Measurements from ENCODE around the gene LTB4R2. TPM values are rescaled to one million over a fixed set of nuclear protein-coding genes. Genes with fewer than 3 reads are reported as not detected.
"Not testable (repeated sequence)": the region's sequence is repeated elsewhere in the genome, so short reads cannot be mapped to it uniquely, and the experiment has no call there.

Gene LTB4R2
- total RNA-seq, 4 donors from 2014 or later, result 2.4 to 5.0 (median 3.4) TPM

GRCh38 chr14:24347134-24347533, 37.2 kb downstream of the LTB4R2 start:
- Histone ChIP-seq H3K27ac (no peak overlapping the region), H3K4me1 (peaks cover 0 to 9% (median 0%) of the 10 kb centered on the region in 3 donors), H3K9me3 (no peaks in the 10 kb centered on the region), H3K36me3 (no peaks in the 10 kb centered on the region), H3K4me3 (no peak overlapping the region), H3K27me3 (peaks cover 30% of the 10 kb centered on the region)
- TF ChIP-seq EP300 (IDR thresholded peaks at IDR 0.05) (no peak), CTCF (IDR thresholded peaks at IDR 0.05) (no peak)
- no peak for ATAC-seq
- WGBS, 2 donors (ENCODE audit: low coverage in 1 of 2), result 63% methylated on average over 1 of the region's 1 CpG; no CpG with 5 or more reads in 1 of the 2 donors

DNA sequence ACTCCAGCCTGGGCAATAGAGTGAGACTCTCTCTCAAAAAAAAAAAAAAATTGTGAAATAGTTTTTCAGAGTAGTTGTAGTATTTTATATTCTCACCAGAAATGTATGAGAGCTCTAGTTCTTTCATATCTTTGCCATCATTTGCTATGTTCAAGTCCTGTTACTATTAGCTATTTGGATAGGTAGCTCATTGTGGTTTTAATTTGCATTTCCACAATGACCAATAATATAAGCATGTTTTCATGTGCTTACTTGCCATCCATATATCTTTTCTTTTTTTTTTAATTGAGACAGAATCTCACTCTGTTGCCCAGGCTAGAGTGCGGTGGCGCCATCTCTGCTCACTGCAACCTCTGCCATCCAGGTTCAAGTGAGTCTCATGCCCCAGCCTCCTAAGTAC, 38.2 kb downstream of the LTB4R2 start:
- ATAC-seq, result no peak
- no peak overlapping the region for H3K27ac ChIP-seq
- H3K9me3 ChIP-seq, result no peaks in the 10 kb centered on the region
- no peaks in the 10 kb centered on the region for H3K36me3 ChIP-seq
- no peak overlapping the region for H3K4me3 ChIP-seq
- H3K27me3 ChIP-seq, result peaks cover 30% of the 10 kb centered on the region
- peaks cover 0 to 13% (median 0%) of the 10 kb centered on the region in 3 donors for H3K4me1 ChIP-seq
- 100% methylated on average over 2 of the region's 2 CpGs; no CpG with 5 or more reads in 1 of the 2 donors for WGBS, 2 donors (ENCODE audit: low coverage in 1 of 2)
- TF ChIP-seq POLR2A (IDR thresholded peaks at IDR 0.05) (no peak), POLR2AphosphoS5 (IDR thresholded peaks at IDR 0.05) (no peak), CTCF (IDR thresholded peaks at IDR 0.05) (no peak), EP300 (IDR thresholded peaks at IDR 0.05) (no peak)

DNA sequence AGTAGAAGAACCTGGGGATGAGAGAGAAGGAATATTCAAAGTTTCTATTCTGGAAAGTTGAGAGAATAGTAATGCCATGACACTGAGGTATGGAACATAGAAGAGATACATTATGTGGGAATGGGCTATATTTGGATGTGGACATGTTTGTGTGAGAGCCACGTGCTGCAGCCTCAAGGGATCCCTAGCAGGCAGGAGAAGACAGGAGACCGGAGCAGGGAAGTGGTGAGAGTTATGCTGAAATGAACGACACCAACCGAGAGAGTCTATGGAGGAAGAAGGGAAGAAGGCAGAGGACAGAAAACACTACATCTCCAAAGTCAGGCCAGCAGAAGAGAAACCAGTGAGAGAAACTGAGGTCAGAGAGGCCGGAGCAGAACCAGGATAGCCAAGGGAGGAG, 39.8 kb downstream of the LTB4R2 start:
- Histone ChIP-seq H3K36me3 (no peaks in the 10 kb centered on the region), H3K9me3 (no peaks in the 10 kb centered on the region), H3K4me3 (no peak overlapping the region), H3K27me3 (peaks cover 30% of the 10 kb centered on the region), H3K4me1 (peaks cover 0 to 23% (median 0%) of the 10 kb centered on the region in 3 donors), H3K27ac (no peak overlapping the region)
- no peak for ATAC-seq
- 55 to 67% methylated on average over 5 of the region's 5 CpGs for WGBS, 2 donors (ENCODE audit: low coverage in 1 of 2)
- TF ChIP-seq CTCF (IDR thresholded peaks at IDR 0.05) (no peak), POLR2A (IDR thresholded peaks at IDR 0.05) (no peak), EP300 (IDR thresholded peaks at IDR 0.05) (no peak), POLR2AphosphoS5 (IDR thresholded peaks at IDR 0.05) (no peak)

- peaks cover 0 to 23% (median 0%) of the 10 kb centered on the region in 3 donors for H3K4me1 ChIP-seq
- 18 to 29% methylated on average over 3 to 4 of the region's 4 CpGs for WGBS, 2 donors (ENCODE audit: low coverage in 1 of 2)
- ATAC-seq, result peak; percentile 50
- no peak overlapping the region for H3K27ac ChIP-seq
- no peaks in the 10 kb centered on the region for H3K36me3 ChIP-seq
- no peaks in the 10 kb centered on the region for H3K9me3 ChIP-seq
- H3K4me3 ChIP-seq, result no peak overlapping the region
- peaks cover 28% of the 10 kb centered on the region for H3K27me3 ChIP-seq
- TF ChIP-seq EP300 (IDR thresholded peaks at IDR 0.05) (no peak), POLR2AphosphoS5 (IDR thresholded peaks at IDR 0.05) (no peak), CTCF (IDR thresholded peaks at IDR 0.05) (no peak), POLR2A (IDR thresholded peaks at IDR 0.05) (no peak)
Measured at GRCh38 chr14:24351517-24351916, 41.6 kb downstream of the LTB4R2 start.

DNA sequence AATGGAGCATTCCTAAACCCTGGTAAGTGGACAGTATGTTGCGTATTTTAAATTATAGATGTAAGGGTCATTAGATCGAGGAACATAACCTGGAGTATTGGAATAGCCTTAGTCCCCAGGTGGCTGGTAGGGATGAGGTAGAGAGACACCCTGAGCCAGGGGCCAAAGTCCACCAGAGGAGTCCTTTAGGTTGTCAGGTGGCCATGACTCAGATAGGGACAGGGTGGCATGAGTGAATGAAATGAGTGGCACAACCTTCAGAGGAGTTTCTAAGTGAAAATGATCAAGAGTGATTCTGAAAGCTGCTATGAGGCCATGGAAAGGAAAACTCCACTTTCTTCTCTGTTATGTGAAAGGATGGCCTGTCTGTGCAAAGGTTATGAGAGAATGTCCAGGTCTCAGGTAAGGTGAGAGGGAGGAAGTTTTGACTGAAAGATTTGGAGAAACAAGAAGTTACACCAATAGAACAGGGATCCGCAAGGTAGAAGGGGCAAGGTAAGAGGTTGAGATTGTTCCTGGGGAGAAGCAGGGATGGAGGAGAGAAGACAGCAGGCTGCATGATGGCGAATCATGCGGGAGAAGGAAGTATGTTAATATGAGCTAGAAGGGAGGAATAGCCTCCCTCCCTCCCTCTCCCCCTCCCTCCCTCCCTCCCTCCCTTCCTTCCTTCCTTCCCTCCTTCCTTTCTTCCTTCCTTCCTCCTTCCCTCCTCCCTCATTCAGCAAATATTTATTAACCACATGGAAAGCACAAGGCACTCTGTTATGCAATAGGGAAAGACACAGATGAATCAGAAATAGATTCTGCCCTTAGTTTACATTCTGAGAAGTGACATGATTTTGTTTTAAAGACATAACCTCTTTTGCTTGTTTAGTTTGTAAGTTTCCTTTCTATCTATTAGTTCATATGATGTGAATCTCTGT, 43.9 kb downstream of the LTB4R2 start:
- Histone ChIP-seq H3K4me1 (peaks cover 0 to 23% (median 0%) of the 10 kb centered on the region in 3 donors), H3K4me3 (no peak overlapping the region), H3K27ac (peak overlapping the region in 2 of 4 donors; percentile 21 to 59), H3K36me3 (no peaks in the 10 kb centered on the region), H3K27me3 (peaks cover 10% of the 10 kb centered on the region), H3K9me3 (no peaks in the 10 kb centered on the region)
- WGBS, 2 donors (ENCODE audit: low coverage in 1 of 2), result 75 to 80% methylated on average over 5 of the region's 5 CpGs
- TF ChIP-seq POLR2A (IDR thresholded peaks at IDR 0.05), result no peak
- TF ChIP-seq CTCF (IDR thresholded peaks at IDR 0.05), result no peak
- TF ChIP-seq POLR2AphosphoS5 (IDR thresholded peaks at IDR 0.05), result peak; percentile 54
- no peak for ATAC-seq

DNA sequence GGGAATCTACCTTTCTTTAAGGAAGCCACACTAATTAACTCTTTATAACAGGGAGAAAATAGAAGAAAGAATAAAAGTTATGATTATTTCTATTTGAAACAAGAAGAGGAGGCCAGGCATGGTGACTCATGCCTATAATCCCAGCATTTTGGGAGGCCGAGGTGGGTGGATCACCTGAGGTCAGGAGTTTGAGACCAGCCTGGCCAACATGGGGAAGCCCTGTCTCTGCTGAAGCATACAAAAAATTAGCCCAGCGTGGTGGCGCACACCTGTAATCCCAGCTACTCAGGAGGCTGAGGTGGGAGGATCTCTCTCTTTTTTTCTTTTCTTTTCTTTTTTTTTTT, 44.5 kb downstream of the LTB4R2 start:
- H3K27ac ChIP-seq, result peak overlapping the region in 2 of 4 donors; percentile 21 to 59
- ATAC-seq, result not testable (repeated sequence)

More for the DNA sequence above, 44.5 kb downstream of the LTB4R2 start:
- H3K27me3 ChIP-seq, H3K36me3 ChIP-seq, H3K4me3 ChIP-seq, H3K9me3 ChIP-seq: not testable (repeated sequence)
- WGBS, 2 donors (ENCODE audit: low coverage in 1 of 2), result 0 to 62% methylated on average over 1 to 3 of the region's 3 CpGs
- H3K4me1 ChIP-seq, result peaks cover 0 to 23% (median 0%) of the 10 kb centered on the region in 3 donors

Data from gastroesophageal sphincter (tissue), 4 donors.